ENCODE results near the gene ITGAD.

The ITGAD gene

DNA sequence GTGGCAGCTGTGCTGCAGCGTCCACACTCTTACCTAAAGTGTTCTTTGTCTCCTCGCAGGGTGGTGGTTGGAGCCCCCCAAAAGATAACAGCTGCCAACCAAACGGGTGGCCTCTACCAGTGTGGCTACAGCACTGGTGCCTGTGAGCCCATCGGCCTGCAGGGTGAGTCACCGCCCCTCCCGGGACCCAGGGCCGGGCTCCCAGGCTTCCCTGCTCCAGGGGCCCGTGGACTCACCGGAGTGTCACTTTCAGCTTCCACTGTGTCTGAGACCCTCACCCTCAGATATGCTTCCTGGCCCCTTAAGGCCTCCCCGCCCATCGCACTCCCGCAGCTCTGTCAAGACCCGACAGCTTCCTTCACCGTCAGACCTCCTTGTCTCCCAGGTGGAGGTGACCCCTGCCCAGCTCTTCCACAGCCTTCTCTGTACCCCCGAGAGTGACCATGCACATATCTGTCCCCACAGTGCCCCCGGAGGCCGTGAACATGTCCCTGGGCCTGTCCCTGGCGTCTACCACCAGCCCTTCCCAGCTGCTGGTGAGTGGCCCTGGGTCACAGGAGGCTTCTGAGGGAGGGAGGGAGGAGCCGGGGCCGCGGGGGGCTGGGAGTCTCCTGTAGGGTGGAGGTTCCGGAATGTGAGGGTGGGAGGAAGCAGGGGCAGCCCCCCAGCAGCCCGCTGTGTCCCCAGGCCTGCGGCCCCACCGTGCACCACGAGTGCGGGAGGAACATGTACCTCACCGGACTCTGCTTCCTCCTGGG lies 36.4 kb upstream of the ITGAD start:
- H3K27me3 Mint-ChIP-seq (ENCODE audit: low read depth) = peaks cover 5% of the 10 kb centered on the region
- TF ChIP-seq, protein P1, sequence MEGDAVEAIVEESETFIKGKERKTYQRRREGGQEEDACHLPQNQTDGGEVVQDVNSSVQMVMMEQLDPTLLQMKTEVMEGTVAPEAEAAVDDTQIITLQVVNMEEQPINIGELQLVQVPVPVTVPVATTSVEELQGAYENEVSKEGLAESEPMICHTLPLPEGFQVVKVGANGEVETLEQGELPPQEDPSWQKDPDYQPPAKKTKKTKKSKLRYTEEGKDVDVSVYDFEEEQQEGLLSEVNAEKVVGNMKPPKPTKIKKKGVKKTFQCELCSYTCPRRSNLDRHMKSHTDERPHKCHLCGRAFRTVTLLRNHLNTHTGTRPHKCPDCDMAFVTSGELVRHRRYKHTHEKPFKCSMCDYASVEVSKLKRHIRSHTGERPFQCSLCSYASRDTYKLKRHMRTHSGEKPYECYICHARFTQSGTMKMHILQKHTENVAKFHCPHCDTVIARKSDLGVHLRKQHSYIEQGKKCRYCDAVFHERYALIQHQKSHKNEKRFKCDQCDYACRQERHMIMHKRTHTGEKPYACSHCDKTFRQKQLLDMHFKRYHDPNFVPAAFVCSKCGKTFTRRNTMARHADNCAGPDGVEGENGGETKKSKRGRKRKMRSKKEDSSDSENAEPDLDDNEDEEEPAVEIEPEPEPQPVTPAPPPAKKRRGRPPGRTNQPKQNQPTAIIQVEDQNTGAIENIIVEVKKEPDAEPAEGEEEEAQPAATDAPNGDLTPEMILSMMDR (IDR thresholded peaks at IDR 0.05; ENCODE audit: unreplicated experiment in 3 of 3) = no peak
- H3K27ac Mint-ChIP-seq = no peak overlapping the region
- no peaks in the 10 kb centered on the region for H3K36me3 Mint-ChIP-seq (ENCODE audit: low read depth)
- H3K4me3 Mint-ChIP-seq = no peak overlapping the region
- peaks cover 15% of the 10 kb centered on the region for H3K4me1 Mint-ChIP-seq
- no peaks in the 10 kb centered on the region for H3K9me3 Mint-ChIP-seq

DNA sequence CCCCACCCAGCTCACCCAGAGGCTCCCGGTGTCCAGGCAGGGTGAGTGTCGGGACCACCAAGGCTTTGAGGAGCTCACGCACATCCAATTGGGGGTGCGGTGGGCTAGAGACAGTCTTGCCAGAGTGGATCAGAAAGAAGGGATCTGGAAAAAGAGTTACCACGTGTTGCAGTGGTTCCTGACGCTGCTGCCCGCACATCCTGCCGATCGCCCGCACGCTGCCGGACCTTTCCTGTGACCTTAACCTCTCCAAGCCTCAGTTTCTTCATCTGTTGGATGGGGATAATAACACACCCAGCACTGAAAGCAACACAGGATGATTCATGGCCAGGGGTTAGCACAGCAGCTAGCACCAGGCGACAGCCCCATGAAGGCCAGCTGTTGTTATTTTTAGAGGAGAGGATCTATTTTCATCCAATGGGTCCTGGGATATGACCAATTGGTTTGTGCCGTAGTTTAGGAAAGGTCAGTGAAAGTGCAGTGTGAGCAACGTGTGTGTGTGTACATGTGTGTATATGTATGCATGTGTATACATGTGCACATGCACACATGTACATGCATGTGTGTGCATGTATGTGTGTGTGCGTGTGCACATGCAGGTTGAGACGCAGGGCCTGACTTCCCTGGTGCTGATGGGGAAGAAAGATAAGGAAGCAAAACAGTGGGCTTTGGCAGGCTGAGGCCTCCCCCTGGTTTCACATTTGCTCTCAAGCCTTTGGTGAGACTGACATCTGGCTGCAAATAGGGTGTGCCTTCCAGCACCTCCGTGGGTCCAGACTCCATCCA lies 35.6 kb upstream of the ITGAD start:
- Mint-ChIP-seq H3K4me1 (peaks cover 15% of the 10 kb centered on the region), H3K4me3 (peak overlapping the region in 1 of 3 experiments; percentile 10)
- TF ChIP-seq, protein P1 (IDR thresholded peaks at IDR 0.05; ENCODE audit: unreplicated experiment in 3 of 3) = no peak

DNA sequence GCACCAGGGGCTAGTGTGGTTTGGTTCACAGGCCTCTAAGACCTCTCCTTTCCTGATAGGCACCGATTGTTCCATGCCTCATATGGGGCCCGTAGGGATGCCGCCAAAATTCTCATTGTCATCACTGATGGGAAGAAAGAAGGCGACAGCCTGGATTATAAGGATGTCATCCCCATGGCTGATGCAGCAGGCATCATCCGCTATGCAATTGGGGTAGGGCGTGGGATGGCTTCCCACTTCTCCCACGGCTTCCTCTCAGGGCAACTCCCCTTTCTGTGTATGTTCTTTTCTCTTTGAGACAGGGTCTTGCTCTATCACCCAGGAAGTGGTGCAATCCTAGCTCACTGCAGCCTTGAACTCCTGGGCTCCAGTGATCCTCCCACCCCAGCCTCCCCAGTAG lies 32.9 kb upstream of the ITGAD start:
- Mint-ChIP-seq H3K9me3 (no peaks in the 10 kb centered on the region), H3K4me1 (peaks cover 12% of the 10 kb centered on the region), H3K27me3 (ENCODE audit: low read depth) (no peaks in the 10 kb centered on the region), H3K27ac (no peak overlapping the region), H3K36me3 (ENCODE audit: low read depth) (no peaks in the 10 kb centered on the region), H3K4me3 (no peak overlapping the region)
- TF ChIP-seq, protein P1 (IDR thresholded peaks at IDR 0.05; ENCODE audit: unreplicated experiment in 3 of 3) = no peak

More for the DNA sequence above, 35.6 kb upstream of the ITGAD start:
- no peaks in the 10 kb centered on the region for H3K36me3 Mint-ChIP-seq (ENCODE audit: low read depth)
- H3K27me3 Mint-ChIP-seq (ENCODE audit: low read depth) = no peaks in the 10 kb centered on the region
- no peaks in the 10 kb centered on the region for H3K9me3 Mint-ChIP-seq
- peak overlapping the region in 1 of 3 experiments; percentile 8 for H3K27ac Mint-ChIP-seq

DNA sequence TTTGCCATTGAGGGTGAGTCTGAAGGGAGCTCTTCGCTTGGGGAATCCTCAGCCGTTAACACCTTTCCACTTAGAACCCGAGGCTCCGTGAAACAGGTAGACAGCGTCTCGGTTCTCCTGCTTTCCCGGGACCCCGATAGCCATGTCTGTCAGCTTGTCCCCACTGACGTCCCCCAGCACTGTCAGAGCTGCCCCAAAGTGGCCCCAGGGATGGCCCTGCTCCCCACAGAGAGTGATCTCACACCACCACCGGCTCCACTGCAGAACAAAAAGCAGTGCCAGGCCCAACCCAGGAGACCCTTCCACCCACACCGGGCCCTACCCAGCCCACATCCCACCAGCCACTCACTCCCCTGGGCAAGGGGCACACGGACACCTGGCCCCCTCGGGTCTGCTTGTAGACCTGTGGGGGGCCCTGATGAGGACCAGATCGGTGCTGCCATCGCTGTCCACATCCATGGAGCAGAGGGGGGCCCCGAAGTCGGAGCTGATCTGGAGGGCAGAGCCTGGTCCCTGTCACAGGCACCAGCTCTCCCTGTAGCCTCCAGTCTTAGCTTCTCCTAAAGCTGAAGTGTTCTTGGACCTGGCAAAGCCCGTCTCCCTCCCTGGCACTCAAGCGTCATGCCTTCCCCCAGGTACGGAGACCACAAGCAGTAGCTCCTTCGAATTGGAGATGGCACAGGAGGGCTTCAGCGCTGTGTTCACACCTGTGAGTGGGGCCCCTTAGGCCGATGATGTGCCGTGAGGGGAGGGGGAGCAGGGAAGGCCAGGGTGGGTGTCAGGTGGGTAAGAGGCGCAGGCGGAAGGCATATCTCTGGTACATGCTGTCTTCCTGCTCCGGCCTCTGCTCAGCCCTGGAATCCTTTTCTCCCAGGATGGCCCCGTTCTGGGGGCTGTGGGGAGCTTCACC lies 31.7 kb upstream of the ITGAD start:
- peaks cover 9% of the 10 kb centered on the region for H3K4me1 Mint-ChIP-seq
- no peaks in the 10 kb centered on the region for H3K36me3 Mint-ChIP-seq (ENCODE audit: low read depth)
- no peak overlapping the region for H3K4me3 Mint-ChIP-seq
- H3K27ac Mint-ChIP-seq = no peak overlapping the region
- H3K9me3 Mint-ChIP-seq = no peaks in the 10 kb centered on the region
- no peaks in the 10 kb centered on the region for H3K27me3 Mint-ChIP-seq (ENCODE audit: low read depth)
- TF ChIP-seq, protein P1 (IDR thresholded peaks at IDR 0.05; ENCODE audit: unreplicated experiment in 3 of 3) = no peak

DNA sequence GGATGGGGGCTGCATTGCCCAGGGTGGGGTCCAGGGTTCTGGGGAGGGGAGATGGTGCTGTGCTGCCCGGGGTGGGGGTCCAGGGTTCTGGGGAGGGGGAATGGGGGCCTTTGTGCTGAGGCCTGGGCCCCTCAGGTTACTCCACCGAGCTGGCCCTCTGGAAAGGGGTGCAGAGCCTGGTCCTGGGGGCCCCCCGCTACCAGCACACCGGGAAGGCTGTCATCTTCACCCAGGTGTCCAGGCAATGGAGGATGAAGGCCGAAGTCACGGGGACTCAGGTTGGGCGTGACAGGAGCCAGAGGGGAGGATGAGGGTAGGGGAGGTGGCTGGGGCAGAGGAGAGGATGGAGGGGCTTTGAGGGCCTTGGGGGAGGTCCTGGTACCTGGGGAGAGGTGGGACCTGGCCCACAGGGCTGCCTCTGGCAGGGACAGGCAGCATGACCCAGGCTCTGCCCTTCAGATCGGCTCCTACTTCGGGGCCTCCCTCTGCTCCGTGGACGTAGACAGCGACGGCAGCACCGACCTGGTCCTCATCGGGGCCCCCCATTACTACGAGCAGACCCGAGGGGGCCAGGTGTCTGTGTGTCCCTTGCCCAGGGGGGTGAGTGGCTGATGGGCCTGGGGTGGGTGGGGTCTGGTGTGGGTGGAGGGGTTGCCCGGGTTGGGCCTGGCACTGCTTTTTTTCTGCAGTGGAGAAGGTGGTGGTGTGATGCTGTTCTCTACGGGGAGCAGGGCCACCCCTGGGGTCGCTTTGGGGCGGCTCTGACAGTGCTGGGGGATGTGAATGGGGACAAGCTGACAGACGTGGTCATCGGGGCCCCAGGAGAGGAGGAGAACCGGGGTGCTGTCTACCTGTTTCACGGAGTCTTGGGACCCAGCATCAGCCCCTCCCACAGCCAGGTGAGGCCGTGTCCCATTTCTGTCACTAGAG lies 30.4 kb upstream of the ITGAD start:
- Mint-ChIP-seq H3K4me3 (no peak overlapping the region), H3K9me3 (no peaks in the 10 kb centered on the region), H3K4me1 (peaks cover 4% of the 10 kb centered on the region), H3K27me3 (ENCODE audit: low read depth) (no peaks in the 10 kb centered on the region), H3K36me3 (ENCODE audit: low read depth) (no peaks in the 10 kb centered on the region), H3K27ac (no peak overlapping the region)
- TF ChIP-seq, protein P1 (IDR thresholded peaks at IDR 0.05; ENCODE audit: unreplicated experiment in 3 of 3) = no peak
